Heart right ventricle (tissue), 16 donors: ENCODE measurements around the gene BCL2. TPM values are rescaled to one million over a fixed set of nuclear protein-coding genes. Genes with fewer than 3 reads are reported as not detected.
A peak's percentile ranks its signal among the peaks of the same experiment; 100 is the strongest.

Source experiments
- ATAC-seq, 8 donors: fragments of 200-7000 bp; cut with Tn5 transposase; one replicate each; pipeline ENCODE4 v1.9.1; 2020; ENCODE audit warnings: mild to moderate bottlenecking in 8 of 8, moderate library complexity in 8 of 8, moderate number of reproducible peaks in 1 of 8
- DNase-seq, 2 donors: peaks; one replicate each; pipeline ENCODE4 v3.0.0-alpha.2; 2020
- H3K27ac ChIP-seq, 10 donors: fragments of 200-600 bp; sonication (generic) in 2 of 10; one replicate each; pipeline versions ENCODE4 v1.5.0 to v1.8.0; 2020 to 2022; ENCODE audit warnings: mild to moderate bottlenecking in 3 of 10
- H3K27me3 ChIP-seq, 7 donors: fragments of 200-600 bp; one replicate each; pipeline ENCODE4 v1.8.0; 2021 to 2022; ENCODE audit warnings: mild to moderate bottlenecking in 2 of 7
- H3K36me3 ChIP-seq, 9 donors: fragments of 200-600 bp; sonication (generic) in 1 of 9; one replicate each; pipeline versions ENCODE4 v1.5.0 to v1.8.0; 2020 to 2022; ENCODE audit warnings: mild to moderate bottlenecking in 2 of 9
- H3K4me1 ChIP-seq, 9 donors: fragments of 200-600 bp; sonication (generic) in 1 of 9; one replicate each; pipeline versions ENCODE4 v1.5.0 to v1.8.0; 2020 to 2022; ENCODE audit warnings: mild to moderate bottlenecking in 4 of 9
- H3K4me3 ChIP-seq, 10 donors: fragments of 200-600 bp; sonication (generic) in 2 of 10; one replicate each; pipeline versions ENCODE4 v1.5.0 to v1.8.0; 2020 to 2022; ENCODE audit warnings: mild to moderate bottlenecking in 7 of 10, moderate library complexity in 2 of 10
- H3K9me3 ChIP-seq, 11 donors: fragments of 200-600 bp in 10 of 11; sonication (generic) in 2 of 11; one replicate each; pipeline versions ENCODE4 v1.5.0 to v1.8.0; 2013 to 2022; ENCODE audit warnings: mild to moderate bottlenecking in 2 of 11, control low read depth in 1 of 11, moderate library complexity in 1 of 11
- CTCF ChIP-seq, 9 donors: fragments of 200-600 bp; sonication (generic) in 2 of 9; IDR thresholded peaks; one replicate each; pipeline versions ENCODE4 v1.5.0 to v1.8.0; 2021 to 2022; ENCODE audit warnings: antibody characterized with exemption in 9 of 9, mild to moderate bottlenecking in 5 of 9, moderate library complexity in 1 of 9
- WGBS, 2 donors: extraction: QIAGEN DNeasy Blood & Tissue Kit; methylation state at CpG; one replicate each; pipeline ENCODE4 v1.1.7; 2013; ENCODE audit warnings: inconsistent platforms in 1 of 2; 5-methylcytosine and 5-hydroxymethylcytosine counted together
- intact Hi-C, 10 donors: fragments of 100-400 bp; cut with DNase I; formaldehyde crosslinking; loops; one replicate each; pipeline versions ENCODE4 v1.11.1 to v1.14.2; 2022
- polyA plus RNA-seq, 2 donors: library from polyadenylated mRNA; stranded (reverse); fragments of 200-250 nt; gene quantifications; one replicate each; pipeline ENCODE4 v1.2.3, GENCODE V29; 2013
- total RNA-seq, 10 donors: library from RNA; stranded (reverse); fragmentation: NEBNext Ultra II Directional in 3 of 10; extraction: Animal tissue kit (Norgen Biotek cat#: 25700) in 3 of 10; gene quantifications; one replicate each; pipeline versions ENCODE4 v1.2.1 to v1.2.4, GENCODE V29; 2021 to 2023
- donor health status: Arrhythmogenic right ventricular cardiomyopathy.
- donor health status: ischemic (EF 13 %, LVEDD 7.1; RV severe dilation, severe dysfunction).
- donor health status: healthy with polysubstance abuse.
- donor health status: DM: no; HTN: yes; CAD: no.
- donor health status: DM: no; HTN: no; CAD: no.
- donor health status: ischemic (EF 25% LVEDD 6.9; RV normal size, moderate dysfunction).
- donor health status: ischemic (EF 25% LVEDD 5.7; RV mildly dilated, moderate dysfunction).
- donor health status: healthy.
- donor health status: DM: yes; HTN: yes; CAD: no.
- donor health status: Ischemic cardiomyopathy.
- donor health status: ischemic (EF 35%, LVEDD 5.7; RV mildly dilated, moderate dysfunction).
- donor health status: nonischemic (EF 11% LVEDD 7.7; RV severe dilation, severe dysfunction).
- donor health status: DM: yes; HTN: yes; CAD: no.
- donor health status: PGD.
- donor health status: ischemic (EF 29% LVEDD 5.4; RV normal size, mild dysfunction).
- donor health status: nonischemic (EF 23%, LVEDD 6.1; RV moderate dilation, normal function).

BCL2 gene
- total and polyA plus RNA-seq, 12 donors: 1.5 to 23.1 (median 9.6) TPM

DNA sequence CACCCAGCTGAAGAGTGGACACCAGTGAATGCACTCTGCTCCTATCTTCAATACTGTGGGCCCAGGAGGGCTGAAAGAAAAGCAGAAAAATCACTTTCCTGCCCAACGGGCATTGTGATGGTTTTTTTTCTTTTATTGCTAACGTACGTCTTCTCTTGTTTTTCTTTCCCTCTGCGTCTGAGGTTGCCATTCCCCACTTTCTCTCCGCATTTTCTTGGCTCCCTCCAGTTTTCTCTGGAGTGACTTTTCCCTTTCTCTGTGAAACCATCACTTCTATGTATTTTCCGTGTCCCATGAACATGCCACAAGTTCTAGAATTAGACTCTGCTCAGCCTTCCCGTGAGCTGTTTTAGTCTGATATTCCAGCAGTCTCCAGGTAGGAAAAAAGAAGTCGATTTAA is 169.2 kb downstream of the BCL2 start:
- peaks cover 0 to 43% (median 22%) of the 10 kb centered on the region in 9 donors for H3K4me1 ChIP-seq

GRCh38 chr18:63149302-63149587 is 170.3 kb downstream of the BCL2 start:
- ATAC-seq (peak in 5 of 8 donors; percentile 30 to 49 (median 40)), DNase-seq (no peak)
- peaks cover 0 to 39% (median 11%) of the 10 kb centered on the region in 9 donors for H3K4me1 ChIP-seq
- H3K9me3 ChIP-seq: no peaks in the 10 kb centered on the region
- H3K27ac ChIP-seq: peak overlapping the region in 1 of 10 donors; percentile 13
- no peak overlapping the region for H3K4me3 ChIP-seq
- no peaks in the 10 kb centered on the region for H3K36me3 ChIP-seq
- no peaks in the 10 kb centered on the region for H3K27me3 ChIP-seq
- intact Hi-C loops: loop anchor here in 2 of 10 donors (10.0 kb wide), 1 partner anchor 124 kb away; no protein-coding TSS in a partner anchor
- no peak for TF ChIP-seq CTCF (IDR thresholded peaks at IDR 0.05)
- WGBS, 2 donors: 82 to 85% methylated on average over 9 of the region's 9 CpGs

More for the DNA sequence above, 169.2 kb downstream of the BCL2 start:
- WGBS, 2 donors: 81 to 87% methylated on average over 8 of the region's 8 CpGs
- Histone ChIP-seq H3K36me3 (no peaks in the 10 kb centered on the region), H3K27ac (no peak overlapping the region), H3K9me3 (no peaks in the 10 kb centered on the region), H3K4me3 (no peak overlapping the region), H3K27me3 (no peaks in the 10 kb centered on the region)
- DNase-seq (no peak), ATAC-seq (no peak)
- intact Hi-C loops: loop anchor here in 4 of 10 donors (10.0 kb wide), 3 partner anchors 74 to 126 kb away; no protein-coding TSS in a partner anchor
- TF ChIP-seq CTCF (IDR thresholded peaks at IDR 0.05): no peak

- 66 to 69% methylated on average over 14 of the region's 14 CpGs for WGBS, 2 donors
- Histone ChIP-seq H3K4me1 (peaks cover 0 to 40% (median 10%) of the 10 kb centered on the region in 9 donors), H3K27me3 (no peaks in the 10 kb centered on the region), H3K36me3 (no peaks in the 10 kb centered on the region), H3K27ac (peak overlapping the region in 3 of 10 donors; percentile 13 to 27 (median 25)), H3K4me3 (no peak overlapping the region), H3K9me3 (no peaks in the 10 kb centered on the region)
- intact Hi-C loops: loop anchor here in 2 of 10 donors (10.0 kb wide), 1 partner anchor 124 kb away; no protein-coding TSS in a partner anchor
- DNase-seq: no peak
- TF ChIP-seq CTCF (IDR thresholded peaks at IDR 0.05): no peak
- ATAC-seq: peak in 4 of 8 donors; percentile 38 to 55 (median 43)
Observed at GRCh38 chr18:63148449-63149301, 170.9 kb downstream of the BCL2 start.

GRCh38 chr18:63147973-63148372 is 171.6 kb downstream of the BCL2 start:
- Histone ChIP-seq H3K27ac (peak overlapping the region in 1 of 10 donors; percentile 27), H3K9me3 (no peaks in the 10 kb centered on the region), H3K36me3 (no peaks in the 10 kb centered on the region), H3K4me1 (peaks cover 2 to 47% (median 17%) of the 10 kb centered on the region in 9 donors), H3K27me3 (no peaks in the 10 kb centered on the region), H3K4me3 (no peak overlapping the region)
- WGBS, 2 donors: 80 to 84% methylated on average over 6 of the region's 6 CpGs
- no peak for TF ChIP-seq CTCF (IDR thresholded peaks at IDR 0.05)
- intact Hi-C loops: loop anchor here in 2 of 10 donors (10.0 kb wide), 1 partner anchor 123 kb away; no protein-coding TSS in a partner anchor
- ATAC-seq (no peak), DNase-seq (no peak)
